GM21737 (cell line): Measurements from ENCODE around the gene DFFB.

Source experiments
- ATAC-seq: cut with Tn5 transposase; IDR thresholded peaks from one replicate; pipeline ENCODE4 v1.9.1; 2021; ENCODE audit warnings: mild to moderate bottlenecking, moderate library complexity; ENCODE audit not compliant: unreplicated experiment

The DFFB gene

DNA sequence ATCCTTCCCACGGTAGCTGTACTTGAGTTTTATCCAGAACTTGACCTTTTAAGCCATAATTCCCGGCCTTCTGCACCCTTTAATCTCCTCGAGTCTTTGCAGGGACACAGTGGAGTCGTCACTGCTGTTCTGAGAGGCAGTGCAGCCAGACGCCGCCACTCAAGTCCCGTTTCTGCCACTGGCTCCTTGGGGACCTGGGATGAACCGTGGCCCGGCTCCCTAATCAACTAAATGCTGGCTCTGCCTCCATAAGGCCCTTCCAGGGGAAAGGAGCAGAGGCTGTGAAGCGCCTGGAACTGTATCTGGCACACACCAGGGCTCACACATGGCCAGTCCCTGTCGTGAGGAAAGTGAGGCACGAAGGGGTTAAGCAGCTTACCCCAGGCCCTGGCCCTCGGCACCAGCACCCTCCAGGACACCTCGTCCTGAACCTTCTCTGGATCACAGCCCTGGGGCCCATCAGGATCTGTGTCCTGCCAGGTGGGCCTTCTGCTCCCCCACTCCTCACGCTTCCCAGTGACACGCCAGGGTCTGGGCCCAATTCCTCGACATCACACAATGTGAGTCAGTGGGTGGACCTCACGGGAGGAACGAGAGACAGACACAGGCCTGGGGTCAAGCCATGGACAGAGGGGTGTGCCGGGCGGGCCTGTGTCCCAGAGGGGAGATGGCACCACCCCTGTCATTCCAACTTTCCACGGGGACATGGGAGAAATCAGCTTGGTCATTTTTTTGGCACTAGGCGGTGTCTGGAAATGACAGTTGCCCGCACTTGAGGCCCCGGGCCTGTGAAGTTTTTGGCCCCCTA, 66.3 kb downstream of the DFFB start:
- no peak for ATAC-seq

- ATAC-seq = no peak
These were observed 67.0 kb downstream of the DFFB start for GRCh38 chr1:3924186-3924824.

GRCh38 chr1:3924825-3925220, 67.5 kb downstream of the DFFB start:
- no peak for ATAC-seq

- ATAC-seq = no peak
These were observed 68.0 kb downstream of the DFFB start for GRCh38 chr1:3925256-3925655.

DNA sequence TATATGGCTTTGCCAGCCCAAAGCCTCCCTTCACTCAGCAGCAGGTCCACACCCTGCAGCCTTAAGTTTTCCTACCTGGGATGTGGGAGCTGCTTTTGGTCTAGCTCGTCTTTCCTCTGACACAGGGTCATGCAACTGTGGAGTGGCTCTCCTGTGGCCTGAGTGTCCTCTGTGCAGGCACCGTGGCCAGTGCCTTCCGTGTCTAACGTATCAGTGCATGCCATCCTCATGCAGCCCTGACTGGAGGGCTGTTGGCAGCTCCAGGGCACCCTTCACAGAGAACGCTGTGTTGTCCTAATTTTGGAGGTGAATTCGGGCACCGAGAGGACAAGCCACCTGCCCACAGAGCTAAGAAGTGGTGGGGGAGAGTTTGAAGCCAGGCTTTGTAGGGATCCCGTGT, 68.5 kb downstream of the DFFB start:
- no peak for ATAC-seq

- no peak for ATAC-seq
These were observed 69.7 kb downstream of the DFFB start for GRCh38 chr1:3926956-3927355.

GRCh38 chr1:3928586-3928985, 71.3 kb downstream of the DFFB start:
- ATAC-seq = no peak

DNA sequence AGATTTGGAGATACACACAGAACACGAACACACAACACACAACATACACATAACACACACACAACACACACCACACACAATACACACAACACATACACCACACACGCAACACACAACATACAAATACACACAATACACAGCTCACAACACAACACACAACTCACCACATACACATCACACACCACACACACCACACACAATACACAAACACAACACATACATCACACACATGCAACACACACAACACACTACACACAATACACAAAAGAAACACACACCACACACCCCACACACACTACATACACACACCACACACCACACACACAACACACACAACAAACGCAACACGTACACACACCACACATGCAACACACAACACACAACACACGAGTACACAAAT, 71.8 kb downstream of the DFFB start:
- no peak for ATAC-seq

GRCh38 chr1:3930301-3931006, 73.2 kb downstream of the DFFB start:
- no peak for ATAC-seq

- ATAC-seq = no peak
These were observed 74.0 kb downstream of the DFFB start for GRCh38 chr1:3931007-3931912.

DNA sequence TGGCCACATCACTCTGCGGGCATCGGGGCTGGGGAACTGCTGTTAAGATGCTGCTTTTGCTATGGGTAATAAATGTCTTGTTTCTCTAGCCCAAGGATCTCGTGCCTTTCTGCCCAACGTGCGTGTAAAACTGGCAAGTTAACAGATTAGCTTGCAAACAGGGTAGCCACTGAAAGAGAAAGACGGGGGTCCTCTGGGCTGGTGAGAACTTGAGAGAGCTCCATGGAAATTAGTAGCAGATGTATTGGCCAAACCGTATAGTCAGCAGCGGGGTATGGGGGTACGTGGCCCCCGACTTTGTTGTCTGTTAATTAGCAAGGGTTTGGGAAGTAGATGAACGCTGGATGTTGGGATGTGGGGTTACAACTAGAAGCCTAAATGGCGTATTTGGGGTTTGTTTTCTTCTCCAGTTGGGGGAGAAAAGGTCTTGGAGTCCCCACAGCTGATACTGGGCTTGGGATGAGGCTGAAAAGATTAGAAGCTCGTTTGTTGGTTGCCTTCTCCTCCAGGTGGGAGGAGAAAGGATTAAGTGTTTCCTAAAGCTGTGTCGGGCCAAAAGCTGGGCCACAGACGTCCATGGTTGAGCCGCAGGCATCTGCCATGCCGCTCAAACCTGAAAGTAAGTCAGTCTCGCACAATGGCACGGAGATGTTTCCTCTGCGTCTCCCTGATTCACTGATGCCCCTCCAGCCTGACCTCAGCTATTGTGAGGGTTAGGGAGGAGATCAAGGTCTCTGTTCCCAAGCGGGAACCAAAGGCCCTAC, 75.1 kb downstream of the DFFB start:
- ATAC-seq = no peak
